MCF 10A (cell line): ENCODE results near the gene ST7L. TPM values are rescaled to one million over a fixed set of nuclear protein-coding genes. Genes with fewer than 3 reads are reported as not detected.

Source experiments
- BruUV-seq: library from RNA; stranded (reverse); fragments of 400-500 nt; replicated peaks from 2 replicates; lab custom pipeline; 2021; lab: Mats Ljungman, UMichigan
- CTCF ChIA-PET: fragments of 300-600 bp; sonication (Branson Sonifier 250); formaldehyde crosslinking; extraction: SDS; loops from one replicate; lab custom pipeline; 2021; ENCODE audit warnings: antibody characterized with exemption, inconsistent platforms; lab: Yijun Ruan, JAX
- POLR2A ChIA-PET: fragments of 300-600, 350-650 bp; sonication (Branson Sonifier 250); formaldehyde crosslinking; extraction: SDS; loops from one replicate; lab custom pipeline; 2020; ENCODE audit warnings: antibody characterized with exemption, inconsistent platforms; lab: Yijun Ruan, JAX
- DNase-seq: peaks from one replicate; pipeline ENCODE4 v3.0.0-alpha.2; 2018; ENCODE audit not compliant: unreplicated experiment
- H3K27ac Mint-ChIP-seq: one replicate; pipeline ENCODE4 v1.8.0; 2022; ENCODE audit warnings: mild to moderate bottlenecking, low read depth, mixed read lengths; ENCODE audit not compliant: unreplicated experiment
- H3K27me3 Mint-ChIP-seq: one replicate; pipeline ENCODE4 v1.8.0; 2022; ENCODE audit warnings: mixed read lengths; ENCODE audit not compliant: insufficient read depth, unreplicated experiment
- H3K36me3 Mint-ChIP-seq: one replicate; pipeline ENCODE4 v1.8.0; 2022; ENCODE audit warnings: mild to moderate bottlenecking, moderate library complexity, mixed read lengths; ENCODE audit not compliant: insufficient read depth, unreplicated experiment
- H3K4me1 Mint-ChIP-seq: one replicate; pipeline ENCODE4 v1.8.0; 2022; ENCODE audit warnings: mixed read lengths; ENCODE audit not compliant: insufficient read depth, unreplicated experiment
- H3K4me3 Mint-ChIP-seq: one replicate; pipeline ENCODE4 v1.8.0; 2022; ENCODE audit warnings: mild to moderate bottlenecking, moderate library complexity, mixed read lengths; ENCODE audit not compliant: unreplicated experiment
- H3K9me3 Mint-ChIP-seq: one replicate; pipeline ENCODE4 v1.8.0; 2022; ENCODE audit warnings: mixed read lengths; ENCODE audit not compliant: unreplicated experiment
- intact Hi-C: fragments of 100-400 bp; cut with micrococcal nuclease; formaldehyde crosslinking; loops from 2 replicates; pipeline ENCODE4 v1.14.1; 2022
- total RNA-seq: library from RNA; stranded (reverse); gene quantifications from 2 replicates; pipeline ENCODE4 v1.2.3, GENCODE V29; 2022
- TF ChIP-seq, protein P1 (sequence below): fragments of 200-600 bp; IDR thresholded peaks from one replicate; pipeline ENCODE4 v1.8.0; 2022; ENCODE audit warnings: antibody characterized with exemption, mild to moderate bottlenecking; ENCODE audit not compliant: unreplicated experiment

The ST7L gene
- total RNA-seq, 1 experiment from 2014 or later, result 25.5 TPM

DNA sequence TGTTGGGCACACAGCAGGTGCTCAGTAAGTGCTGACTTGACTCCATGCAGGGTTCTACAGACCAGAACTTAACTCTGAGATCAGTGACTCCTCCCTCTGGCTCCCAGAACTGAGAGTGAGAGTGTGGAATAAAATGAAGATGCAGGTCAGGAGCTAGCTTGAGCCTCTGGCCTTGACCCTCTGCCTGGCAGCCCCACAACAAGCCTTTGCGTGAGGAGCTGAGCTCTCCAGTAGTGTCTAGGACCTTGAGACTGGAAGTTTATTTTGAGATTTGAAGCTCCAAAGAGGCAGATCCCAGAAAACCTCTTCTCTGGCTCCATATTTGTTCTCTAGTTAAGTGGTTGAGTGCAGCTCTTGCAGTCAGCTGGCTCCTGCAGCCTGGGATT lies 113.5 kb downstream of the ST7L start:
- intact Hi-C loops, result no loop called here
- TF ChIP-seq, protein P1, sequence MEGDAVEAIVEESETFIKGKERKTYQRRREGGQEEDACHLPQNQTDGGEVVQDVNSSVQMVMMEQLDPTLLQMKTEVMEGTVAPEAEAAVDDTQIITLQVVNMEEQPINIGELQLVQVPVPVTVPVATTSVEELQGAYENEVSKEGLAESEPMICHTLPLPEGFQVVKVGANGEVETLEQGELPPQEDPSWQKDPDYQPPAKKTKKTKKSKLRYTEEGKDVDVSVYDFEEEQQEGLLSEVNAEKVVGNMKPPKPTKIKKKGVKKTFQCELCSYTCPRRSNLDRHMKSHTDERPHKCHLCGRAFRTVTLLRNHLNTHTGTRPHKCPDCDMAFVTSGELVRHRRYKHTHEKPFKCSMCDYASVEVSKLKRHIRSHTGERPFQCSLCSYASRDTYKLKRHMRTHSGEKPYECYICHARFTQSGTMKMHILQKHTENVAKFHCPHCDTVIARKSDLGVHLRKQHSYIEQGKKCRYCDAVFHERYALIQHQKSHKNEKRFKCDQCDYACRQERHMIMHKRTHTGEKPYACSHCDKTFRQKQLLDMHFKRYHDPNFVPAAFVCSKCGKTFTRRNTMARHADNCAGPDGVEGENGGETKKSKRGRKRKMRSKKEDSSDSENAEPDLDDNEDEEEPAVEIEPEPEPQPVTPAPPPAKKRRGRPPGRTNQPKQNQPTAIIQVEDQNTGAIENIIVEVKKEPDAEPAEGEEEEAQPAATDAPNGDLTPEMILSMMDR, result no peak
- ChIA-PET POLR2A (interaction anchor here (0.7 kb wide), 1 partner anchor 9 kb away, joined by 3 read pairs; no protein-coding TSS in a partner anchor), CTCF (interaction anchor here (0.6 to 1.2 kb wide), 4 partner anchors 38 to 69 kb away, joined by 3 to 6 read pairs (median 4); no protein-coding TSS in a partner anchor)
- DNase-seq, result no peak
- no peaks in the 10 kb centered on the region for H3K9me3 Mint-ChIP-seq
- H3K4me3 Mint-ChIP-seq, result no peak overlapping the region
- BruUV-seq, result no TSS peak
- peaks cover 23% of the 10 kb centered on the region for H3K27me3 Mint-ChIP-seq
- H3K36me3 Mint-ChIP-seq, result no peaks in the 10 kb centered on the region
- H3K4me1 Mint-ChIP-seq, result no peaks in the 10 kb centered on the region
- H3K27ac Mint-ChIP-seq, result no peak overlapping the region

DNA sequence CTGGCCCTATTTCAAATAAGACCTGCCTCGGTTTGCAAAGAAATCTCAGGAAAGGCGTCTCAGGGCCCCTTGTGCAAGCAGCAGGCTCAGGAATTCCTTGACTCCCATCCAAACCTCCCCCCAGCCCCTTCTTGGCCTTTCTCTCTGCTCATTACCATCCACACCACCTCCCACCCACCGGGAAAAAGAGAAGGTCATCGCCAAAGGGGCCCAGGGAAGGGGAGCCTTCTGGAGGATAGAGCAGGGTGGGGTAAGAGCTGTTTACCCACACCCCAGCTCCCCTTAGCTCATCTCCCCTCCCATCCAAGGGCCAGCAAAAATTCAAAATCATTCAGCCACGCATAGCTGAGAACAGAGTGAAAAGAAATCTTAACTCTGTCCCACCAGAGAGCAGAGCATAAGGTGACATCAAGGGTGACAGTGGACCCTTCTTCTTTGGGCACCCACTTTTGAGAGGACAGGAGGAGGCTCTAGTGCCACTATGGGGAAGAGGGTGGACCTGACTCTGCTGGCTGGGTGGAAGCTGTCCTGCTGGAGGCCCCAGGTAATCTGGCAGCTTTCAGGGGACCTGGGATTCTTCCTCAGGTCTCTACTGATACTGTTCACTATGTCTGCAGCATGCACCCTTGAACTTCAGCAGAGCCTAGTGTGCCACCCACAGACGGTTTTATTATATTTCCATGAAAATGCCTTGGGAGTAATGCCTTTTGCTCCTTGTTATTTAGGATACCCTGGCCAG lies 114.1 kb downstream of the ST7L start:
- H3K9me3 Mint-ChIP-seq, result no peaks in the 10 kb centered on the region
- DNase-seq, result no peak
- intact Hi-C loops, result no loop called here
- TF ChIP-seq, protein P1, result no peak
- BruUV-seq, result no TSS peak
- H3K27me3 Mint-ChIP-seq, result peaks cover 23% of the 10 kb centered on the region
- H3K4me1 Mint-ChIP-seq, result no peaks in the 10 kb centered on the region
- CTCF ChIA-PET, result interaction anchor here (0.6 to 1.2 kb wide), 4 partner anchors 41 to 424 kb away, joined by 3 to 6 read pairs (median 4); no protein-coding TSS in a partner anchor
- no peak overlapping the region for H3K4me3 Mint-ChIP-seq
- H3K27ac Mint-ChIP-seq, result no peak overlapping the region
- H3K36me3 Mint-ChIP-seq, result no peaks in the 10 kb centered on the region
- POLR2A ChIA-PET, result no interaction called here

DNA sequence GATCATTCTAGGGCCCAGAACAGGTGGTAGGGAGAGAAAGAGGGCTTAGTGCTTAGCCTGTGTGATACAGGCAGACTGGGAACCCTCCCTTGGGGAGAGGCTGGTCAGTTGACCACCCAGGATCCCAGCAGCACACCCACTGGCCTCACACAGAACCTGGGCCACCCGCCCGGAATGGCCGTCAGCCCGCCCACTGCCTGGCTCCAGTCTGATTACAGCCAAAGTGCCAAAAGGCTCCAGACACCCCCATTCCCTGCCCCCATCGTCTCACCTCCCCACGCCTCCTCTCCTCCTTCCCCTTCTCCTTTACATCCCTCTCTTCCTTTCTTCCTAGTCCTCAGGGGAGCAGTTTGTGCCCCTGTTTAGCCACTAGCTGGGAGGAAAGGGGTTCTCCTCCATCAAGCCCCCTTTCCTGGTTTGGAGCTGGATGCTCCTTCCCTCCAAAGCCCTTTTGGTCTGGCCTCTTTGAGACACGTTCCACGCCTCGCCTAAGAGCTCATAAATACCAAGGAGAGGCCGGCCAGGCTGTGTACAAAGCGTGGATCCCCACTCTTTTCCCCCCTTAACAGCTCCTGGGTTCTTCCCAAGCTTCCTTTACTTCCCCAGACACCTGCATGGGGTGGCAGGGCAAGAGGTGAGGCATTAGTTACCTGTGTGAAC lies 114.8 kb downstream of the ST7L start:
- intact Hi-C loops, result no loop called here
- Mint-ChIP-seq H3K27me3 (peaks cover 23% of the 10 kb centered on the region), H3K4me1 (no peaks in the 10 kb centered on the region), H3K4me3 (no peak overlapping the region), H3K9me3 (no peaks in the 10 kb centered on the region), H3K36me3 (no peaks in the 10 kb centered on the region), H3K27ac (no peak overlapping the region)
- no TSS peak for BruUV-seq
- ChIA-PET CTCF (interaction anchor here (0.5 to 1.0 kb wide), 2 partner anchors 67 to 186 kb away, joined by 3 read pairs; no protein-coding TSS in a partner anchor), POLR2A (no interaction called here)
- TF ChIP-seq, protein P1, result no peak
- DNase-seq, result no peak

DNA sequence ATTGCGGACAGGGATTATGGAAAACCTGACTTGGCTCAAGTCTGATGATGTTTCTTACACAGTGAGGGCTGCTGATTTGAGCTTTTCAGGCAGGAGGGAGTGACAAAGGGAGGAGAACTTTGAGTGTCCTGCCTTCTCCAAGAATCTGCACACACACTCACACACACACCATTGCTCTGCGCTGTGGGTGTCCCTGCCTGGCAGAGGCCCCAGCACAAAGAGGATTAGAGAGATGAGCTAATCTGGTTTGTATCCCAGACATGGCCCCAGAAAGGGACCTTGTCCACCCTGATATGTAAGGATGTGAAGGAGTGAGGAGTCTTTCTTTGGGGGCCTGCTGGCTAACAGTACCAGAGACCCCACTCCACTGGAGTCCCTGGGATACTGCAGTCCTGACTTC lies 116.1 kb downstream of the ST7L start:
- H3K36me3 Mint-ChIP-seq, result no peaks in the 10 kb centered on the region
- H3K27ac Mint-ChIP-seq, result no peak overlapping the region
- intact Hi-C loops, result loop anchor here (1.0 kb wide), 1 partner anchor 111 kb away; no protein-coding TSS in a partner anchor
- ChIA-PET CTCF (interaction anchor here (1.5 to 1.8 kb wide), 3 partner anchors 10 to 111 kb away, joined by 6 to 10 read pairs (median 7); no protein-coding TSS in a partner anchor), POLR2A (interaction anchor here (1.5 kb wide), 1 partner anchor 205 kb away, joined by 4 read pairs; no protein-coding TSS in a partner anchor)
- peaks cover 23% of the 10 kb centered on the region for H3K27me3 Mint-ChIP-seq
- H3K4me3 Mint-ChIP-seq, result peak overlapping the region; percentile 65
- DNase-seq, result no peak
- no peaks in the 10 kb centered on the region for H3K4me1 Mint-ChIP-seq
- BruUV-seq, result no TSS peak
- TF ChIP-seq, protein P1, result no peak
- H3K9me3 Mint-ChIP-seq, result no peaks in the 10 kb centered on the region
